Right kidney (tissue), 1 donor: Measurements from ENCODE around the gene NR3C2.
A peak's percentile ranks its signal among the peaks of the same experiment; 100 is the strongest.

Experiments
- DNase-seq: peaks from one replicate; pipeline ENCODE4 v3.0.0-alpha.2; 2016

The NR3C2 gene

GRCh38 chr4:148435654-148436406 lies 6.4 kb downstream of the NR3C2 start:
- DNase-seq = no peak

GRCh38 chr4:148434075-148434773 lies 8.0 kb downstream of the NR3C2 start:
- DNase-seq = no peak

- no peak for DNase-seq
Measured at GRCh38 chr4:148431401-148431800, 10.8 kb downstream of the NR3C2 start.

- DNase-seq = no peak
Measured at GRCh38 chr4:148430854-148431253, 11.4 kb downstream of the NR3C2 start.

- DNase-seq = no peak
Measured at GRCh38 chr4:148429206-148429605, 13.0 kb downstream of the NR3C2 start.

- DNase-seq = no peak
Measured at GRCh38 chr4:148426643-148427042, 15.6 kb downstream of the NR3C2 start.

GRCh38 chr4:148425327-148426110 lies 16.7 kb downstream of the NR3C2 start:
- DNase-seq = no peak

- no peak for DNase-seq
Measured at GRCh38 chr4:148420397-148420796, 21.8 kb downstream of the NR3C2 start.

GRCh38 chr4:148415500-148415899 lies 26.7 kb downstream of the NR3C2 start:
- DNase-seq = no peak

- DNase-seq = no peak
Measured at GRCh38 chr4:148412460-148412994, 29.7 kb downstream of the NR3C2 start.

- no peak for DNase-seq
Measured at GRCh38 chr4:148405161-148405893, 36.9 kb downstream of the NR3C2 start.

GRCh38 chr4:148398988-148399387 lies 43.2 kb downstream of the NR3C2 start:
- DNase-seq = no peak

- no peak for DNase-seq
Measured at GRCh38 chr4:148397771-148398170, 44.4 kb downstream of the NR3C2 start.

- peak; percentile 26 for DNase-seq
Measured at GRCh38 chr4:148396986-148397673, 45.1 kb downstream of the NR3C2 start.

- no peak for DNase-seq
Measured at GRCh38 chr4:148395771-148396170, 46.4 kb downstream of the NR3C2 start.

- DNase-seq = no peak
Measured at GRCh38 chr4:148391056-148391455, 51.2 kb downstream of the NR3C2 start.

GRCh38 chr4:148390311-148390710 lies 51.9 kb downstream of the NR3C2 start:
- no peak for DNase-seq

- no peak for DNase-seq
Measured at GRCh38 chr4:148380291-148380690, 61.9 kb downstream of the NR3C2 start.

GRCh38 chr4:148376151-148376550 lies 66.1 kb downstream of the NR3C2 start:
- DNase-seq = peak; percentile 12

- no peak for DNase-seq
Measured at GRCh38 chr4:148375584-148375983, 66.6 kb downstream of the NR3C2 start.

GRCh38 chr4:148373093-148373492 lies 69.1 kb downstream of the NR3C2 start:
- no peak for DNase-seq

GRCh38 chr4:148369919-148370318 lies 72.3 kb downstream of the NR3C2 start:
- DNase-seq = no peak
